Spleen (tissue), 7 donors: Measurements from ENCODE around the gene ERGIC1.

Source experiments
- POLR2AphosphoS5 ChIP-seq, 3 donors: sonication (generic); formaldehyde crosslinking; IDR thresholded peaks; one replicate each; pipeline ENCODE4 v1.5.1; 2017; ENCODE audit warnings: antibody characterized with exemption in 3 of 3
- TF ChIP-seq, protein P1 (sequence below), 11 experiments: fragments of 200-600 bp in 7 of 11; fragments of 450-650 bp in 4 of 11; sonication (generic) in 4 of 11; IDR thresholded peaks in 8 of 11; conservative IDR thresholded peaks in 3 of 11; 1 replicate in 7 of 11; 2 replicates in 4 of 11; pipeline versions ENCODE4 v1.4.0 to v1.8.0; 2016 to 2021; ENCODE audit warnings: antibody characterized with exemption in 11 of 11, inconsistent platforms in 4 of 11, mild to moderate bottlenecking in 1 of 11
- donor health status: DM: no; HTN: no; CAD: no; lungs with moderate emphysema.
- donor health status: DM: no; HTN: no; CAD: no.
- donor health status: DM: no; HTN: no; CAD: no.

DNA sequence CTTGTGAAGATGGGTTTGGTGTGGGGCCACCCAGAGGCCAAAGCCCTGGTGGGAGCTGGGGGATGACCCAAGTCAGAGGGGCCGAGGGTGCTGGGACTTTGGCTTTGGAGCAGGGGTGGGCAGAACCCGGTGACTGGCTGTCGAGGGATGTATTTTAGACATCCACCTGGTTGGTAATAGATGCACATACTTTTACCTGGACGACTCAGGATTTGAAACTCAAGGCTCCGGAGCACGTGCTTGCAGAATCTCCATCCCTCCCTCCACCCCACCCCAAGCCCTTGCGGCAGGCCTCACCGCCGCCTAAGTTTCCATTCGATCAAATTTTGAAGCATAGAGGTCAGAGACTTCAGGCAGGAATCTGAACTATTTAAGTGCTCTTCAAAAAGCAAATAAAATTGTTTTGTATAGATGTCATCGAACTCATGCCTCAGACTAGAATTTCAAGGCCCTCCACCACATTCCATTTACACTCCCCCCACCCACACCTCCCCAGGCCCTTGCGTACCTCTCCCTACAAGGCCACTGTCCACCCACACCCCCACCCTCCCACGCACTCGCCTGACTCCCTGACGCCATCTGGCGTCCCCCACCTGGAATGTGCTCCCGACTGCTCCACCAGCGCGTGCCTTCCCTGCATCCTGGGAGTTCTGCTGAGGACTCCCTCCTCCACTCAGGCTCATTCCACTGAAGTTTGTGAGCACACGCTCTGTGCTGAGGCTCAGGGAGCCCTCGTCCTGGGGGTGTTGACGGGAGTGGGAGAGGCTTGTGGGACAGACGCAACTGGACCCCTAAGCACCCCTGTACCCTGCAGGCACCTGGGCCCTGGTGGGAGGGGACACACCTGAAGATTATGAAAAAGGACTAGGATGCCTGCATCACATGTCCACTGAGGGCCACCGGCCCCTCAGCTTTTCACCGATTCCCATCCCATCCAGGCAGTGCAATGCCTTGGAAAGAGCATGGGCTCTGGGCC, 68.7 kb downstream of the ERGIC1 start:
- TF ChIP-seq, protein P1, sequence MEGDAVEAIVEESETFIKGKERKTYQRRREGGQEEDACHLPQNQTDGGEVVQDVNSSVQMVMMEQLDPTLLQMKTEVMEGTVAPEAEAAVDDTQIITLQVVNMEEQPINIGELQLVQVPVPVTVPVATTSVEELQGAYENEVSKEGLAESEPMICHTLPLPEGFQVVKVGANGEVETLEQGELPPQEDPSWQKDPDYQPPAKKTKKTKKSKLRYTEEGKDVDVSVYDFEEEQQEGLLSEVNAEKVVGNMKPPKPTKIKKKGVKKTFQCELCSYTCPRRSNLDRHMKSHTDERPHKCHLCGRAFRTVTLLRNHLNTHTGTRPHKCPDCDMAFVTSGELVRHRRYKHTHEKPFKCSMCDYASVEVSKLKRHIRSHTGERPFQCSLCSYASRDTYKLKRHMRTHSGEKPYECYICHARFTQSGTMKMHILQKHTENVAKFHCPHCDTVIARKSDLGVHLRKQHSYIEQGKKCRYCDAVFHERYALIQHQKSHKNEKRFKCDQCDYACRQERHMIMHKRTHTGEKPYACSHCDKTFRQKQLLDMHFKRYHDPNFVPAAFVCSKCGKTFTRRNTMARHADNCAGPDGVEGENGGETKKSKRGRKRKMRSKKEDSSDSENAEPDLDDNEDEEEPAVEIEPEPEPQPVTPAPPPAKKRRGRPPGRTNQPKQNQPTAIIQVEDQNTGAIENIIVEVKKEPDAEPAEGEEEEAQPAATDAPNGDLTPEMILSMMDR (IDR thresholded peaks at IDR 0.05 in 8 of 11, conservative IDR thresholded peaks at IDR 0.05 in 3 of 11), result peak in 10 of 11 experiments; percentile 18 to 57 (median 50)
- peak; percentile 74 to 78 (median 78) for TF ChIP-seq POLR2AphosphoS5 (IDR thresholded peaks at IDR 0.05)
